CD4-positive, alpha-beta T cell treated with Interleukin-6 at 100 ng/mL for 8 hours (primary cell): ENCODE results near the gene ABHD16A.

Experiments
- DNase-seq: peaks from one replicate; pipeline ENCODE4 v3.0.0-alpha.2; 2020; ENCODE audit warnings: mixed read lengths, low spot score

Gene ABHD16A

GRCh38 chr6:31730631-31731086 lies 27.5 kb upstream of the ABHD16A start:
- DNase-seq, result no peak

- DNase-seq, result peak; percentile 52
These were observed 27.0 kb upstream of the ABHD16A start for GRCh38 chr6:31729979-31730630.

DNA sequence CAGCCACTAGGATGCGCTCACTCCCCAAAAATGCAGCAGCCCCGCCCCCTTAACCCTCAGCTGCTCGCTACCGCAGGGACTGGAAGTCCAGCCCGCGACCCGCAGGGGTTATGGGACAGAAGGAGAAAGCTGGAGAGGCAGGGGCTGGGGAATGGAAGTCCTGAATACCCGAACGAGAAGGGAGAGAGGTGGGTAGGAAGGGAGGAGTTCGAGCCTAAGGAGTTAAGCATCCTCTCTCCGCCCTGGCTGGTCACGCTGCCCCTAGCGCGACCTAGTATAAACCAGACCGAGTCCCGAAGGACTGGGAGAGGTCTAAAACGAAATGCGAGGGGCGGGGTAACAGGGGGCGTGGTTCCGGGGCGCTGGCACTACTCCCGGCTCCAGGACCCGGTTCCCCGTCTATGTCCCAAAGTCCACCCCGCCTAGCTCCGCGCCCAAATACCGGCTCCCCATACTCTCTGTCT lies 26.4 kb upstream of the ABHD16A start:
- DNase-seq, result peak; percentile 79

GRCh38 chr6:31728767-31729514 lies 25.8 kb upstream of the ABHD16A start, which contains the start of gene DDAH2:
Gene DDAH2 (minus strand): TSS chr6:31729299. CDS start chr6:31729161, 138 bp downstream.
- DNase-seq, result no peak

- no peak for DNase-seq
These were observed 24.9 kb upstream of the ABHD16A start for GRCh38 chr6:31727717-31728671.

DNA sequence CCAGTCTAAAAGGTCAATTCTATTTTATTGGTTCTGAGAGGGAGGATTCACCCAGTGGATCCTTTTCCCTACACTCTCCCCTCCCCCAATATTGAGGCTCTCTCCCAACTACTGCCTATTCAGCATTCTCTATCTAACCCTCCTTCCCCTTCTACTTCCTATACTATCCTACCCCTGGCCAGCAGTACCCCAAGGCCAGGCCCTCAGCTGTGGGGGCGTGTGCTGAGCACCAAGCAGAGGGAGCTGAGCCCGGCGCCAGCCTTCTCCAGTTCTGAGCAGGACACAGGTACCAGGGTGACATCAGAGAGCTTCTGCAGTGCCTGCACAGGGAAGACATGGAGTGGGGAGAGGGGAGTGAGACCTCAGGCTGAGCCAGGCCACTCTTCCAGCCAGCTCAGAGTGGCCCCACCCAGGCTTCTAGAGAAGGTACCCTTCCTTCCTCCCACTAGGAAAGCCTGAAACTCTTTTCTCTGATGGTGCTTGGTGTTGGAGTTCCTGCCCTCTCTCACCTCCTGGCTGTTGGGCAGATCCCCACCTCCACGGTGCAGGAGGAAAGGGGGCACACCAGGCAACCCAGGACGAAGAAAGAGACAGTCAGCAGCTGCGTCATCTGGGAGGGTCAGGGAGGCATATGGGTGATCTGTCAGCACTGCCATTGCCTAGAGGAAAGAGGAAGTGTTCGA lies 24.1 kb upstream of the ABHD16A start:
- peak; percentile 23 for DNase-seq

DNA sequence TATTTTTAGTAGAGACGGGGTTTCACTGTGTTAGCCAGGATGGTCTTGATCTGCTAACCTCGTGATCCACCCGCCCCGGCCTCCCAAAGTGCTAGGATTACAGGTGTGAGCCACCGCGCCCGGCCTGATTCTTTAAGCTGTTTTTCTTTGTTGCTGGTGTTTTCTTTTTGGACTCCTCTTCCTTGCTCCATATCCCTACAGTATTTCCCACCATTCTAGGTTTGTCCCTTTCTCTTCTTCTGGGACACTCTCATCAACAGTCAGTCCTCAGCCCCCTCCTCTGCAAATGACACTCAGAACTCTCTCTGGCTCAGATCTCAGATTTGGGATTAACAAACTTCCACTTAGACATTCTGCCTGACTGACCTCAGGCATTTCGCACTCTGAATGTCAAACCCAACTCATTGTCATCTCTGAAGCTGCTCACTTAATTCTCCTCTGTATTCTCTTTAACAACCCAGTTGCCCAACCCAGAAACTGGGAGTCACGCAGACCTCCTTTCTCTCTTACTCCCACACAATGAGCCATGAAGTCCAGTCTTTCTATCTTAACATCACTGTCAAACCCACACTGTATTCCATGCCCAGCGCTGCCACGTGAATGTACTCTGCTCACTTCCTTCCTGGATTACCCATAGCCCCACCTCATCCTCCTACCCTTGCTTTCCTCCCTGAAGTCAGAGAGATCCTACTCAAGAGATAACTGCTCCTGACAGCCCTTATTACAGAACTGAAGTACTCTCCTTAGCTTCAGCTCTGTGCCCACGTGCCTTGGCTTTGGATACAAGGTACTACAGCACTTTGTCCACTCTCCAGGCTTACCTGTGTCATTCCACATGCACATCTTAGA lies 22.6 kb upstream of the ABHD16A start:
- no peak for DNase-seq

DNA sequence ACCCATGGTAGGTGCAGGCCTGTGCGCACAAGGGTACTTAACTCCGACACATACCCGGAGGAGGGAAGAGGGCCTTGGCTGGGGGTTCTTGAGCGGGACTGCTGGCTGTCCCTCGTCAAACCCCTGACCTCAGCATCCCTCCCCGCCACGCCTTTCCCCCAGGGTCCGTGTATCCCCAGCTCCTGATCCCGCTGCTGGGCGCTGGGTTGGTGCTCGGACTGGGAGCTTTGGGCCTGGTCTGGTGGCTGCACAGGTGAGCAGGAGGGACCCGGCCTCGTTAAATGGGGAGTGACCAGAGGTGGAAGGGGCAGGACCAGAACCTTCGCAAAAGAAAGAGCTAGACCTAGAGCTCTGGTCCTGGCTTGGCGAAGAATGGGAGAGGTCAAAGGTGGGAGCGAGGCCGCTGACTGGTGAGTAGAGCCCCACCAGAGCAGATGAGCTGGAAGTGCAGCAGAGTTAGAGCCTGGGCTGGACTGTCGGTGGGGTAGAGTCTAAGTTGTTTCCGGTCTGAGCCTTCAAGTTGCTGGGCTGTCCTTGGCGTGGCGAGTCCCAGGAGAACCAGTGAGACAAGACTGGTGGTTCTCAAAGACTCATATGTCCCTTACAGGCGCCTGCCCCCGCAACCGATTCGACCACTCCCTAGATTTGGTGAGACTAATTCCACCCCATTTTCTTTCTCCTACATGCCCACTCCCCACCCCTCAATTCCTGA lies 21.0 kb upstream of the ABHD16A start:
- DNase-seq, result no peak

DNA sequence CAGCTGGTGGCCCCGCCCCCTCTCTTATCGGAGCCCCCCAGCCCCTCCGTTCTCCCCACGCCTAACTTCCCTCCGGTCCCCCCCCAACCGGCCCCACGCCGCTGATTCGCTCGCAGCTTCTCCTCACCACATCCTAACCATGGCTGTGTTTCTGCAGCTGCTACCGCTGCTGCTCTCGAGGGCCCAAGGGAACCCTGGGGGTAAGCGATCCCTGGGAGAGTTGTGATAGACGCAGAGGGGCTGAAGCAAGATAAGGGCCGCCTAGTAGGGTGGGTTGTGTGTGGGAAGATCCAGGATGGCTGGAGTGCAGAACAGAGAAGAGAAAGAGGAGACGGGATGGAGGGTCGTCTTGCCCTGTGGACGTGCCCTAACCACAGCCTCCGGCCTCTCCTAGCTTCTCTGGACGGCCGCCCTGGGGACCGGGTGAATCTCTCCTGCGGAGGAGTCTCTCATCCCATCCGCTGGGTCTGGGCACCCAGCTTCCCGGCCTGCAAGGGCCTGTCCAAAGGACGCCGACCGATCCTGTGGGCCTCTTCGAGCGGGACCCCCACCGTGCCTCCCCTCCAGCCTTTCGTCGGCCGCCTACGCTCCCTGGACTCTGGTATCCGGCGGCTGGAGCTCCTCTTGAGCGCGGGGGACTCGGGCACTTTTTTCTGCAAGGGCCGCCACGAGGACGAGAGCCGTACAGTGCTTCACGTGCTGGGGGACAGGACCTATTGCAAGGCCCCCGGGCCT lies 20.3 kb upstream of the ABHD16A start, which contains the start of gene MPIG6B:
Gene MPIG6B, plus strand, starts transcription at position 129 of the 735 bp plus-strand sequence. Its CDS starts 11 bp downstream, at position 140.
- DNase-seq, result no peak

- no peak for DNase-seq
These were observed 19.0 kb upstream of the ABHD16A start for GRCh38 chr6:31722173-31722572.

- DNase-seq, result no peak
These were observed 18.4 kb upstream of the ABHD16A start, which contains the start of gene LY6G6C for GRCh38 chr6:31721351-31722020. Gene LY6G6C (minus strand): TSS chr6:31721746. CDS start chr6:31721679, 67 bp downstream.

GRCh38 chr6:31720196-31720770 lies 17.2 kb upstream of the ABHD16A start:
- DNase-seq, result no peak

DNA sequence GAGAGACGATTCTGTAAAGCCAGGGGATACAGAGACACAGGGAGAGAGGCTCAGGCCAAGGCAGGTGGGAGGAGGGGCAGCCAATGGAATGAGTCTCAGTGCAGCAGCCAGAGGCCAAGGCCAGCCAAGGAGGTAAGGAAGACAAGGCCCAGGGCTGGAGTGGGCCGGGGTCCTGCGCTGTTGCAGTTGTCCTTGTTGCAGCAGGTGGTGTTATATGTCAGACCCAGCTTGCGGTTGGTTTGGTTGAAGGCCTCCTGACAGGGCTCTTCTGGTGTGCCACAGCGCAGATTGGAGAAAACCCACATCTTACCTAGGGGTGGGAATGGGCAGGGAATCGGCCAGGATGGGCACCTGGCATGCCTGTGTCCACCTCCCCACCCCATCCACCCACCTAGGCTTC lies 15.9 kb upstream of the ABHD16A start:
- DNase-seq, result no peak

- DNase-seq, result no peak
These were observed 15.1 kb upstream of the ABHD16A start for GRCh38 chr6:31718265-31718664.

GRCh38 chr6:31717499-31718222 lies 14.5 kb upstream of the ABHD16A start:
- DNase-seq, result no peak

DNA sequence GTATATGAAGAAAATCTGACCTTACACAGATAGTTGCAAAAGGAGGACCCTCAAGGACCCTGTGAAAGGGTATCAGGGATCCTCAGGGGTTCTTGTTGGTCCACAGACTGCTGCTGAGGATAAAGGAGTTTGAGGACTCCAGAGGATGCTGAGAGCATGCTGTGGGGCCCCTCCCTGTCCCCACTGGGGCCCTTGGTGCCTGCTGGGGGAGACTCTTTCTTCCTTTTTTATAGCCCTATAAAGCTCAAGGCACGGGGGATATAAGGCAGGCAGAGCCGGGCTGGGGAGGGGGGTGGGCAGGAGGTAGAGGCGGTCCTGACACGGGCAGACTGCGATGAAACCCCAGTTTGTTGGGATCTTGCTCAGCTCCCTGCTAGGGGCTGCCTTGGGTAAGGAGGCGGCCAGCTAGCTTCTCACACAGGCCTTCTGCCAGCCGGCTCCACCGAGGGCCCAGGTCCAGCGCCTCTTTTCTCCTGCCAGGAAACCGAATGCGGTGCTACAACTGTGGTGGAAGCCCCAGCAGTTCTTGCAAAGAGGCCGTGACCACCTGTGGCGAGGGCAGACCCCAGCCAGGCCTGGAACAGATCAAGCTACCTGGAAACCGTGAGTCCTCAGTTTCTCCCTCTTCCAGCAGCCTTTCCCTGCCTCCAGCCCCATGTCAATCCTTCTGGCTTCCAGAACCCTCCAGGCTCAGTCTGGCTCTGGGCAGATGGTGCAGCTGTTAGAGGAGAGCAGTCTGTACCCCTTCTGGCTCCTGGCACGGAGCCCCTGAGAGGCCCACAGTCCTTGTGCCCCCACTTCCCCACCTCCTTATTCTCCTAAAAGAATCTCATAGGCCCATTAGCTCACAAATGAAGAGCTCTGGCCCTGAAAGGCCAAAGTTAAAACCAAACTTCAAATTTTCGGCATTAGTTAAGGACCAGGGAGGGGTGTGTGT lies 12.2 kb upstream of the ABHD16A start, which contains the start of gene LY6G6D:
Gene LY6G6D, plus strand, starts transcription at position 327 of the 937 bp plus-strand sequence. Its CDS starts 8 bp downstream, at position 335.
- no peak for DNase-seq
